ENCODE measurements around the gene CPB2. TPM values are rescaled to one million over a fixed set of nuclear protein-coding genes. Genes with fewer than 3 reads are reported as not detected.
A peak's percentile ranks its signal among the peaks of the same experiment; 100 is the strongest.

CPB2 gene
- total and polyA plus RNA-seq, 2 donors, result 0.05 to 0.16 TPM

- peak in 3 of 9 donors; percentile 22 to 30 (median 29) for DNase-seq (ENCODE audit: low read depth in 6 of 9, low spot score in 9 of 9)
- H3K9me3 ChIP-seq (ENCODE audit: control insufficient read depth in 2 of 2, insufficient read depth in 1 of 2, low read length in 1 of 2), result no peaks in the 10 kb centered on the region
- H3K4me1 ChIP-seq (ENCODE audit: control insufficient read depth in 2 of 2, insufficient read depth in 2 of 2, low read length in 2 of 2), result peaks cover 5% of the 10 kb centered on the region in 2 donors
- 1% methylated on average over 7 of the region's 7 CpGs for WGBS
- H3K4me3 ChIP-seq (ENCODE audit: low read length in 2 of 2), result peak overlapping the region; percentile 83 to 90
- peaks cover 0 to 5% of the 10 kb centered on the region in 2 donors for H3K27me3 ChIP-seq (ENCODE audit: control insufficient read depth in 2 of 2, insufficient read depth in 1 of 2, low read length in 1 of 2)
- H3K27ac ChIP-seq (ENCODE audit: low read depth in 1 of 2, low read length in 1 of 2), result peak overlapping the region; percentile 98 to 100
- H3K36me3 ChIP-seq (ENCODE audit: control insufficient read depth in 2 of 2, insufficient read depth in 2 of 2, low read length in 1 of 2), result no peaks in the 10 kb centered on the region
Measured at GRCh38 chr13:46051968-46052318, 52.9 kb downstream of the CPB2 start.

- Histone ChIP-seq H3K36me3 (ENCODE audit: control insufficient read depth in 2 of 2, insufficient read depth in 2 of 2, low read length in 1 of 2) (no peaks in the 10 kb centered on the region), H3K4me3 (ENCODE audit: low read length in 2 of 2) (no peak overlapping the region), H3K27me3 (ENCODE audit: control insufficient read depth in 2 of 2, insufficient read depth in 1 of 2, low read length in 1 of 2) (peaks cover 0 to 5% of the 10 kb centered on the region in 2 donors), H3K9me3 (ENCODE audit: control insufficient read depth in 2 of 2, insufficient read depth in 1 of 2, low read length in 1 of 2) (no peaks in the 10 kb centered on the region), H3K4me1 (ENCODE audit: control insufficient read depth in 2 of 2, insufficient read depth in 2 of 2, low read length in 2 of 2) (peaks cover 5% of the 10 kb centered on the region in 2 donors), H3K27ac (ENCODE audit: low read depth in 1 of 2, low read length in 1 of 2) (no peak overlapping the region)
- DNase-seq (ENCODE audit: low read depth in 6 of 9, low spot score in 9 of 9), result no peak
Measured at GRCh38 chr13:46050771-46051170, 54.1 kb downstream of the CPB2 start.

DNA sequence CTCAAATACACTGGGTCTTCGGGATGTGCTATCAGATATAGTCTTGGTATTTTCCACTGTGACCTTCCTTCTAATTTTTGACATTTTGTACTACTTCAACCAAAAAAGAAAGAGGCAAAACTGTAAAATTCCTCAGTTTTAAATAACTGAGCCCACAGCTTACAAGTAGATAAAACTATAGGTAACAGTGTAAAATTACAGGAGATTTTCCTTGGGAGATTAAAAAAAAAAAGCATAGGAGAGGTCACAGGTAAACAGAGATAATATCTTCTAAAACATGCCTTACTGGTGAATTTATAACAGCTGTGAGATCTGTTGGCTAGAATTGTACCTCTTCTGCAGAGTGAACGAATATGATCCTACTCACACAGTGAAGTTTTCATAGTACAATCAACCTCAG, 59.4 kb downstream of the CPB2 start:
- no peaks in the 10 kb centered on the region for H3K9me3 ChIP-seq (ENCODE audit: control insufficient read depth in 2 of 2, insufficient read depth in 1 of 2, low read length in 1 of 2)
- WGBS, result 95% methylated on average over 2 of the region's 2 CpGs
- peaks cover 5 to 17% of the 10 kb centered on the region in 2 donors for H3K36me3 ChIP-seq (ENCODE audit: control insufficient read depth in 2 of 2, insufficient read depth in 2 of 2, low read length in 1 of 2)
- H3K27me3 ChIP-seq (ENCODE audit: control insufficient read depth in 2 of 2, insufficient read depth in 1 of 2, low read length in 1 of 2), result no peaks in the 10 kb centered on the region
- H3K4me1 ChIP-seq (ENCODE audit: control insufficient read depth in 2 of 2, insufficient read depth in 2 of 2, low read length in 2 of 2), result no peaks in the 10 kb centered on the region
- no peak for DNase-seq (ENCODE audit: low read depth in 6 of 9, low spot score in 9 of 9)
- no peak overlapping the region for H3K4me3 ChIP-seq (ENCODE audit: low read length in 2 of 2)
- H3K27ac ChIP-seq (ENCODE audit: low read depth in 1 of 2, low read length in 1 of 2), result no peak overlapping the region

GRCh38 chr13:46043647-46044046, 61.2 kb downstream of the CPB2 start:
- Histone ChIP-seq H3K9me3 (ENCODE audit: control insufficient read depth in 2 of 2, insufficient read depth in 1 of 2, low read length in 1 of 2) (no peaks in the 10 kb centered on the region), H3K36me3 (ENCODE audit: control insufficient read depth in 2 of 2, insufficient read depth in 2 of 2, low read length in 1 of 2) (peaks cover 5 to 24% of the 10 kb centered on the region in 2 donors), H3K4me1 (ENCODE audit: control insufficient read depth in 2 of 2, insufficient read depth in 2 of 2, low read length in 2 of 2) (no peaks in the 10 kb centered on the region), H3K4me3 (ENCODE audit: low read length in 2 of 2) (no peak overlapping the region), H3K27ac (ENCODE audit: low read depth in 1 of 2, low read length in 1 of 2) (no peak overlapping the region), H3K27me3 (ENCODE audit: control insufficient read depth in 2 of 2, insufficient read depth in 1 of 2, low read length in 1 of 2) (no peaks in the 10 kb centered on the region)
- 99% methylated on average over 5 of the region's 5 CpGs for WGBS
- no peak for DNase-seq (ENCODE audit: low read depth in 6 of 9, low spot score in 9 of 9)

DNA sequence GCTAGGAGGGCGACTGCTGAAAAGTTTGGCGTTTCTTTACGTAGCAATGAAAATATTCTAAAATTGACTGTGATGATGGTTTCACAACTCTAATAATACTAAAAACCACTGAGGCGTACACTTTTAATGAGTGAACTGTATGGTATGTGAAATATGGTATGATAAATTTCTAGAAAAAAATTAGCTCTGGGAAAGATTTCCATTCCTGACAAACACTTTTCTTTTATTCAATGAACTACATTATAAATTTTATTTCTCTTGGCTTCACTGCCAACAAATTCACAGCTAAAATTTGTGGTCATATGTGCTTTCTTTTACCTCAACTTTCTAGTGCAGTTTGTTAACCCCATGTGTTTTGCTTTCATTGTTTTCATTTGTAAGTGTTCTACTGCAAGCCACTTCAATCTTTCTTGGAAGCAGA, 63.4 kb downstream of the CPB2 start:
- no peaks in the 10 kb centered on the region for H3K9me3 ChIP-seq (ENCODE audit: control insufficient read depth in 2 of 2, insufficient read depth in 1 of 2, low read length in 1 of 2)
- H3K27ac ChIP-seq (ENCODE audit: low read depth in 1 of 2, low read length in 1 of 2), result no peak overlapping the region
- H3K27me3 ChIP-seq (ENCODE audit: control insufficient read depth in 2 of 2, insufficient read depth in 1 of 2, low read length in 1 of 2), result no peaks in the 10 kb centered on the region
- no peak overlapping the region for H3K4me3 ChIP-seq (ENCODE audit: low read length in 2 of 2)
- DNase-seq (ENCODE audit: low read depth in 6 of 9, low spot score in 9 of 9), result no peak
- H3K36me3 ChIP-seq (ENCODE audit: control insufficient read depth in 2 of 2, insufficient read depth in 2 of 2, low read length in 1 of 2), result peaks cover 9 to 33% of the 10 kb centered on the region in 2 donors
- 98% methylated on average over 4 of the region's 4 CpGs for WGBS
- no peaks in the 10 kb centered on the region for H3K4me1 ChIP-seq (ENCODE audit: control insufficient read depth in 2 of 2, insufficient read depth in 2 of 2, low read length in 2 of 2)

GRCh38 chr13:46040763-46041162, 64.1 kb downstream of the CPB2 start:
- peaks cover 11 to 37% of the 10 kb centered on the region in 2 donors for H3K36me3 ChIP-seq (ENCODE audit: control insufficient read depth in 2 of 2, insufficient read depth in 2 of 2, low read length in 1 of 2)
- H3K4me1 ChIP-seq (ENCODE audit: control insufficient read depth in 2 of 2, insufficient read depth in 2 of 2, low read length in 2 of 2), result no peaks in the 10 kb centered on the region
- no peaks in the 10 kb centered on the region for H3K9me3 ChIP-seq (ENCODE audit: control insufficient read depth in 2 of 2, insufficient read depth in 1 of 2, low read length in 1 of 2)
- H3K27ac ChIP-seq (ENCODE audit: low read depth in 1 of 2, low read length in 1 of 2), result no peak overlapping the region
- H3K4me3 ChIP-seq (ENCODE audit: low read length in 2 of 2), result no peak overlapping the region
- no peaks in the 10 kb centered on the region for H3K27me3 ChIP-seq (ENCODE audit: control insufficient read depth in 2 of 2, insufficient read depth in 1 of 2, low read length in 1 of 2)
- DNase-seq (ENCODE audit: low read depth in 6 of 9, low spot score in 9 of 9), result no peak
- 95% methylated on average over 2 of the region's 2 CpGs for WGBS

DNA sequence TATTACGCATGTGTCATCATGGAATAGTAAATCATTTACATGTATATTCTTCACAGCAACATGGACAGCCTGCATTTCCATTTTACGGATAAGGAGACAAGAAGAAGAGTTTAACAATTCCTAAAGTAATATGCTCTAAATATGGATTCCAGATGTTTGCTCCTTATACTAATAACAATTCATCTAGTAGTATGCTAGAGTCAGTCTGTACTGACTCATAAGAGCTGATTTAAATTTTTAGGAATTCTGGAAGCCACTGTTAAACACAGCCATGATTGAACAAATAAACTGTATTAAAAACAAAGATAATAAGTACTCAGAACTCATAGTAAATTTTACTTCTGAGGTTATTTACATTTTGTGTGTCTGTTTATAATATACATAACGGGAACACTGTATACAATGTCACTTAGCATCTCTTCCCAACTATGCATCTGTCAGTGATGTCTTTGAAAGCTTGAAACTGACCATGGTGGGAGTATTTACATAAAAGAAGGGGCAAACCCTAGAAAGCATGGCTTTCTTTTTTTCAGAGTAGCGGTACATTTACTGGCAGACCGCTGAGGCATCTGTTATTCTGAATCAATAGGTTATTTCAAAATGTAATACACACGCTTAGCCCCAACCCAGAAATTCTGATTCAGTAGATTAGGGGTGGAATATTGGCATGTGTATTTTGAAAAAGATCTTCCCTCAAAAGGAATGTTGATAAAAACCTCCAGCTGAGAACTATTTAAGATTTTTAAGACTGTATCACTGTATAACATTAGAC, 65.2 kb downstream of the CPB2 start:
- no peaks in the 10 kb centered on the region for H3K4me1 ChIP-seq (ENCODE audit: control insufficient read depth in 2 of 2, insufficient read depth in 2 of 2, low read length in 2 of 2)
- H3K27me3 ChIP-seq (ENCODE audit: control insufficient read depth in 2 of 2, insufficient read depth in 1 of 2, low read length in 1 of 2), result no peaks in the 10 kb centered on the region
- peaks cover 12 to 43% of the 10 kb centered on the region in 2 donors for H3K36me3 ChIP-seq (ENCODE audit: control insufficient read depth in 2 of 2, insufficient read depth in 2 of 2, low read length in 1 of 2)
- no peak for DNase-seq (ENCODE audit: low read depth in 6 of 9, low spot score in 9 of 9)
- H3K9me3 ChIP-seq (ENCODE audit: control insufficient read depth in 2 of 2, insufficient read depth in 1 of 2, low read length in 1 of 2), result no peaks in the 10 kb centered on the region
- no peak overlapping the region for H3K27ac ChIP-seq (ENCODE audit: low read depth in 1 of 2, low read length in 1 of 2)
- H3K4me3 ChIP-seq (ENCODE audit: low read length in 2 of 2), result no peak overlapping the region
- over 99% methylated on average over 6 of the region's 6 CpGs for WGBS

- H3K9me3 ChIP-seq (ENCODE audit: control insufficient read depth in 2 of 2, insufficient read depth in 1 of 2, low read length in 1 of 2), result no peaks in the 10 kb centered on the region
- H3K36me3 ChIP-seq (ENCODE audit: control insufficient read depth in 2 of 2, insufficient read depth in 2 of 2, low read length in 1 of 2), result peaks cover 12 to 45% of the 10 kb centered on the region in 2 donors
- H3K4me3 ChIP-seq (ENCODE audit: low read length in 2 of 2), result no peak overlapping the region
- no peaks in the 10 kb centered on the region for H3K4me1 ChIP-seq (ENCODE audit: control insufficient read depth in 2 of 2, insufficient read depth in 2 of 2, low read length in 2 of 2)
- H3K27ac ChIP-seq (ENCODE audit: low read depth in 1 of 2, low read length in 1 of 2), result no peak overlapping the region
- H3K27me3 ChIP-seq (ENCODE audit: control insufficient read depth in 2 of 2, insufficient read depth in 1 of 2, low read length in 1 of 2), result no peaks in the 10 kb centered on the region
- no peak for DNase-seq (ENCODE audit: low read depth in 6 of 9, low spot score in 9 of 9)
- WGBS, result 98% methylated on average over 4 of the region's 4 CpGs
Measured at GRCh38 chr13:46038296-46038695, 66.5 kb downstream of the CPB2 start.

DNA sequence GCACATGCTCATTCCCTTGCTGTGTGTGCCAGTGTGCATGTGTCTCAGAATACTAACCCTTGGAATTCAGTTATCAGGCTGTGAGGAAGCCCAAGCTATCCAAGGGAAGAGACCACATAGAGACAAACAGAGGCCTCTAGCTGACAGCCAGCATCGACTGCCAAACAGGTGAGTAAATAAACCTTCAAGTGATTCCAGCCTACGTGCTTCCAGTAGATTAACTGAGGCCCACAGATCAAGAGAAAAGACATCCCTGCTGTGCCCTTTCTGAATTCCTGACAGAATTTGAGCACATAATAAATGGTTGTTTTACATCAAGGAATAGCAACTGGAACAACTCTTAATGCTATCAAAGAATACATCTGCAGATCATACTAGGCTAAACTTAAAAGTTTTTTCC, 69.8 kb downstream of the CPB2 start:
- DNase-seq (ENCODE audit: low read depth in 6 of 9, low spot score in 9 of 9), result no peak
- Histone ChIP-seq H3K27me3 (ENCODE audit: control insufficient read depth in 2 of 2, insufficient read depth in 1 of 2, low read length in 1 of 2) (no peaks in the 10 kb centered on the region), H3K27ac (ENCODE audit: low read depth in 1 of 2, low read length in 1 of 2) (no peak overlapping the region), H3K4me3 (ENCODE audit: low read length in 2 of 2) (no peak overlapping the region), H3K36me3 (ENCODE audit: control insufficient read depth in 2 of 2, insufficient read depth in 2 of 2, low read length in 1 of 2) (peaks cover 12 to 42% of the 10 kb centered on the region in 2 donors), H3K9me3 (ENCODE audit: control insufficient read depth in 2 of 2, insufficient read depth in 1 of 2, low read length in 1 of 2) (no peaks in the 10 kb centered on the region), H3K4me1 (ENCODE audit: control insufficient read depth in 2 of 2, insufficient read depth in 2 of 2, low read length in 2 of 2) (no peaks in the 10 kb centered on the region)
- WGBS, result 95% methylated on average over 2 of the region's 2 CpGs
